HepG2 (cell line): ENCODE measurements around the gene KTI12. TPM values are rescaled to one million over a fixed set of nuclear protein-coding genes. Genes with fewer than 3 reads are reported as not detected.

Source experiments
- ASH2L ChIP-seq: fragments of 300-600, 200-600 bp; sonication (generic); IDR thresholded peaks from 2 replicates; pipeline ENCODE4 v1.7.0; 2017; ENCODE audit warnings: low read depth, mild to moderate bottlenecking, moderate library complexity, mixed read lengths, low read length; ENCODE audit not compliant: insufficient read length
- GTF3A ChIP-seq: sonication (generic); formaldehyde crosslinking; conservative IDR thresholded peaks from 2 replicates; pipeline ENCODE4 v1.4.0; 2020; ENCODE audit warnings: mild to moderate bottlenecking, missing genetic modification reagents
- GZF1 ChIP-seq: sonication (generic); formaldehyde crosslinking; IDR thresholded peaks from 2 replicates; pipeline ENCODE4 v1.5.1; 2020; ENCODE audit warnings: mild to moderate bottlenecking, missing genetic modification reagents
- HOXA5 ChIP-seq: sonication (generic); formaldehyde crosslinking; IDR thresholded peaks from 2 replicates; pipeline ENCODE4 v1.4.0; 2020; ENCODE audit warnings: missing genetic modification reagents
- NR2F2 ChIP-seq: IDR thresholded peaks from 2 replicates; pipeline ENCODE4 v1.6.1; 2012; ENCODE audit warnings: low read depth, inconsistent platforms, borderline replicate concordance
- SMAD9 ChIP-seq: sonication (generic); formaldehyde crosslinking; IDR thresholded peaks from 2 replicates; pipeline ENCODE4 v1.5.1; 2020; ENCODE audit warnings: mild to moderate bottlenecking, missing genetic modification reagents
- WIZ ChIP-seq: sonication (generic); formaldehyde crosslinking; IDR thresholded peaks from 2 replicates; pipeline ENCODE4 v1.5.1; 2020; ENCODE audit warnings: mild to moderate bottlenecking, missing genetic modification reagents
- ZBTB42 ChIP-seq: sonication (generic); formaldehyde crosslinking; IDR thresholded peaks from 2 replicates; pipeline ENCODE4 v1.5.0; 2020; ENCODE audit warnings: mild to moderate bottlenecking, missing genetic modification reagents
- ZIK1 ChIP-seq: sonication (generic); formaldehyde crosslinking; IDR thresholded peaks from 2 replicates; pipeline ENCODE4 v1.5.0; 2020; ENCODE audit warnings: mild to moderate bottlenecking, low read depth, missing genetic modification reagents, borderline replicate concordance
- ZNF558 ChIP-seq: sonication (generic); formaldehyde crosslinking; IDR thresholded peaks from 2 replicates; pipeline ENCODE4 v1.9.0; 2022; ENCODE audit warnings: mild to moderate bottlenecking, missing genetic modification reagents, borderline replicate concordance
- ZNF577 ChIP-seq: sonication (generic); formaldehyde crosslinking; IDR thresholded peaks from 2 replicates; pipeline ENCODE4 v1.4.0; 2020; ENCODE audit warnings: mild to moderate bottlenecking, low read depth, missing genetic modification reagents, borderline replicate concordance
- ZNF687 ChIP-seq: sonication (generic); formaldehyde crosslinking; IDR thresholded peaks from 2 replicates; pipeline ENCODE4 v1.5.1; 2020; ENCODE audit warnings: mild to moderate bottlenecking, missing genetic modification reagents, moderate library complexity
- ZNF75D ChIP-seq: sonication (generic); formaldehyde crosslinking; IDR thresholded peaks from 2 replicates; pipeline ENCODE4 v1.8.1; 2023; ENCODE audit warnings: missing genetic modification reagents, mild to moderate bottlenecking, borderline replicate concordance
- polyA plus RNA-seq, 8 experiments: library from polyadenylated mRNA; depleted of rRNA in 3 of 8; stranded (reverse) in 7 of 8; unstranded in 1 of 8; fragments of >200 nt; fragmentation: Illumina TruSeq in 4 of 8; extraction: Trizol in 4 of 8; gene quantifications; 2 replicates each; pipeline versions ENCODE4 v1.2.1 to v1.2.3, GENCODE V29; 2011 to 2016; ENCODE audit warnings: low read depth in 4 of 8, missing spikeins in 1 of 8, mixed read lengths in 1 of 8; ENCODE audit not compliant: insufficient read depth in 1 of 8
- total RNA-seq, 5 experiments: library from RNA; depleted of rRNA; stranded (reverse); fragments of >200 nt; fragmentation: Illumina TruSeq; extraction: Trizol; gene quantifications; 2 replicates each; pipeline ENCODE4 v1.2.3, GENCODE V29; 2016; ENCODE audit warnings: low read depth in 1 of 5
- TF ChIP-seq, protein P1 (sequence below): sonication (generic); formaldehyde crosslinking; IDR thresholded peaks from 2 replicates; pipeline ENCODE4 v1.4.0; 2020; ENCODE audit warnings: missing genetic modification reagents
- TF ChIP-seq, protein P2 (sequence below): sonication (generic); formaldehyde crosslinking; IDR thresholded peaks from 2 replicates; pipeline ENCODE4 v1.4.0; 2020; ENCODE audit warnings: missing genetic modification reagents, borderline replicate concordance

KTI12 gene
- total and polyA plus RNA-seq, 2 of the 13 experiments (the other 11 are each of a cell fraction or from before 2014, with no cell fraction given), result 7.4 to 10.2 TPM

DNA sequence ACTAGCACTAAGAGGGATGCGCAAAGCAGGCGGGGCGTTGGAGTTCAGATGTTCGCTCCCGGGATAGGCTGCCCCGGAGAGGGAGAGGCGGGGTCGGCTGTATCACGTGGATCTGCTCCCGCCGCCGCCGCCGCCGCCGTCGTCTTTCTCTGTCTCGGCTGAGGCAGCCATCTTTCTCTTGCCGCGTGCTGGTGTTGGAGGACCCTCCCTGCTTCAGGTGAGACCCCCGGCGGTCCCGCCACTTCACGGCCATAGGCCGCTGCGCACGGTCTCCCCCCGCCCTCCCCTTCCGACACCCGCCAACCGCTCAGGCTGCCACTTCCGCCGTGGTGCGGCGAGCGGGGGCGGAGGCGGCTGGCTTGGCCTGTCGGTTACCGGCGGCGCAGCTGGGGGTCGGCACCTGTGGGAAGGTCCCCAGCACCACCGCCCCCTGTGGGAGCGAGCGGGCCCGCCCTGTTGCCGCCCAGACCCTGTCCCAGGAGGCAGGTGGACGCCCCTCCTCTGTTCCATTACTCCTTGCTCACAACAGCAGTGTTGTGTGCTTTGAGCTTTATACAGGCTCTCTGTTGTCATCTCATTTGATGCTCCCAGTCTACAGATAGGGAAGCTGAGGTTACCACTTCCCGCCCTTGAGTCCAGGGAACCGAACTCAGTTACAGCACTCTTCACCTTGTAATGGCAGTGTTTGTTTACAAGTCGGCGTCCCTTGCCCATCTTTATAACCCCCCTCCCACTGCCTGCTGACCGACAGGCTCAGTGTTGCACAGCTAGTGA is 22.7 kb upstream of the KTI12 start, which contains the start of gene BTF3L4 (continued):
- TF ChIP-seq, protein P1, sequence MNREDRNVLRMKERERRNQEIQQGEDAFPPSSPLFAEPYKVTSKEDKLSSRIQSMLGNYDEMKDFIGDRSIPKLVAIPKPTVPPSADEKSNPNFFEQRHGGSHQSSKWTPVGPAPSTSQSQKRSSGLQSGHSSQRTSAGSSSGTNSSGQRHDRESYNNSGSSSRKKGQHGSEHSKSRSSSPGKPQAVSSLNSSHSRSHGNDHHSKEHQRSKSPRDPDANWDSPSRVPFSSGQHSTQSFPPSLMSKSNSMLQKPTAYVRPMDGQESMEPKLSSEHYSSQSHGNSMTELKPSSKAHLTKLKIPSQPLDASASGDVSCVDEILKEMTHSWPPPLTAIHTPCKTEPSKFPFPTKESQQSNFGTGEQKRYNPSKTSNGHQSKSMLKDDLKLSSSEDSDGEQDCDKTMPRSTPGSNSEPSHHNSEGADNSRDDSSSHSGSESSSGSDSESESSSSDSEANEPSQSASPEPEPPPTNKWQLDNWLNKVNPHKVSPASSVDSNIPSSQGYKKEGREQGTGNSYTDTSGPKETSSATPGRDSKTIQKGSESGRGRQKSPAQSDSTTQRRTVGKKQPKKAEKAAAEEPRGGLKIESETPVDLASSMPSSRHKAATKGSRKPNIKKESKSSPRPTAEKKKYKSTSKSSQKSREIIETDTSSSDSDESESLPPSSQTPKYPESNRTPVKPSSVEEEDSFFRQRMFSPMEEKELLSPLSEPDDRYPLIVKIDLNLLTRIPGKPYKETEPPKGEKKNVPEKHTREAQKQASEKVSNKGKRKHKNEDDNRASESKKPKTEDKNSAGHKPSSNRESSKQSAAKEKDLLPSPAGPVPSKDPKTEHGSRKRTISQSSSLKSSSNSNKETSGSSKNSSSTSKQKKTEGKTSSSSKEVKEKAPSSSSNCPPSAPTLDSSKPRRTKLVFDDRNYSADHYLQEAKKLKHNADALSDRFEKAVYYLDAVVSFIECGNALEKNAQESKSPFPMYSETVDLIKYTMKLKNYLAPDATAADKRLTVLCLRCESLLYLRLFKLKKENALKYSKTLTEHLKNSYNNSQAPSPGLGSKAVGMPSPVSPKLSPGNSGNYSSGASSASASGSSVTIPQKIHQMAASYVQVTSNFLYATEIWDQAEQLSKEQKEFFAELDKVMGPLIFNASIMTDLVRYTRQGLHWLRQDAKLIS (CRISPR knock-in tag), result no peak
- TF ChIP-seq ZNF558 (CRISPR knock-in tag) (no peak), GTF3A (CRISPR knock-in tag) (no peak), HOXA5 (peak; percentile 45), ZBTB42 (CRISPR knock-in tag) (no peak), WIZ (no peak), ASH2L (peak; percentile 28), ZNF75D (CRISPR knock-in tag) (no peak), NR2F2 (no peak), ZNF577 (CRISPR knock-in tag) (no peak), GZF1 (CRISPR knock-in tag) (0 out of 2 replicates have a peak, but pooled peaks have one; percentile 57), SMAD9 (CRISPR knock-in tag) (no peak), ZNF687 (peak; percentile 90), ZIK1 (CRISPR knock-in tag) (peak; percentile 87)
- TF ChIP-seq, protein P2, sequence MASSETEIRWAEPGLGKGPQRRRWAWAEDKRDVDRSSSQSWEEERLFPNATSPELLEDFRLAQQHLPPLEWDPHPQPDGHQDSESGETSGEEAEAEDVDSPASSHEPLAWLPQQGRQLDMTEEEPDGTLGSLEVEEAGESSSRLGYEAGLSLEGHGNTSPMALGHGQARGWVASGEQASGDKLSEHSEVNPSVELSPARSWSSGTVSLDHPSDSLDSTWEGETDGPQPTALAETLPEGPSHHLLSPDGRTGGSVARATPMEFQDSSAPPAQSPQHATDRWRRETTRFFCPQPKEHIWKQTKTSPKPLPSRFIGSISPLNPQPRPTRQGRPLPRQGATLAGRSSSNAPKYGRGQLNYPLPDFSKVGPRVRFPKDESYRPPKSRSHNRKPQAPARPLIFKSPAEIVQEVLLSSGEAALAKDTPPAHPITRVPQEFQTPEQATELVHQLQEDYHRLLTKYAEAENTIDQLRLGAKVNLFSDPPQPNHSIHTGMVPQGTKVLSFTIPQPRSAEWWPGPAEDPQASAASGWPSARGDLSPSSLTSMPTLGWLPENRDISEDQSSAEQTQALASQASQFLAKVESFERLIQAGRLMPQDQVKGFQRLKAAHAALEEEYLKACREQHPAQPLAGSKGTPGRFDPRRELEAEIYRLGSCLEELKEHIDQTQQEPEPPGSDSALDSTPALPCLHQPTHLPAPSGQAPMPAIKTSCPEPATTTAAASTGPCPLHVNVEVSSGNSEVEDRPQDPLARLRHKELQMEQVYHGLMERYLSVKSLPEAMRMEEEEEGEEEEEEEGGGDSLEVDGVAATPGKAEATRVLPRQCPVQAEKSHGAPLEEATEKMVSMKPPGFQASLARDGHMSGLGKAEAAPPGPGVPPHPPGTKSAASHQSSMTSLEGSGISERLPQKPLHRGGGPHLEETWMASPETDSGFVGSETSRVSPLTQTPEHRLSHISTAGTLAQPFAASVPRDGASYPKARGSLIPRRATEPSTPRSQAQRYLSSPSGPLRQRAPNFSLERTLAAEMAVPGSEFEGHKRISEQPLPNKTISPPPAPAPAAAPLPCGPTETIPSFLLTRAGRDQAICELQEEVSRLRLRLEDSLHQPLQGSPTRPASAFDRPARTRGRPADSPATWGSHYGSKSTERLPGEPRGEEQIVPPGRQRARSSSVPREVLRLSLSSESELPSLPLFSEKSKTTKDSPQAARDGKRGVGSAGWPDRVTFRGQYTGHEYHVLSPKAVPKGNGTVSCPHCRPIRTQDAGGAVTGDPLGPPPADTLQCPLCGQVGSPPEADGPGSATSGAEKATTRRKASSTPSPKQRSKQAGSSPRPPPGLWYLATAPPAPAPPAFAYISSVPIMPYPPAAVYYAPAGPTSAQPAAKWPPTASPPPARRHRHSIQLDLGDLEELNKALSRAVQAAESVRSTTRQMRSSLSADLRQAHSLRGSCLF (CRISPR knock-in tag), result no peak
